GM12878 (cell line): ENCODE results near the gene SLX4IP.

Experiments used
- ATF3 ChIP-seq: IDR thresholded peaks from 2 replicates; pipeline ENCODE4 v1.6.1; 2011; ENCODE audit warnings: low read depth, mild to moderate bottlenecking, low read length, moderate library complexity, borderline replicate concordance; ENCODE audit errors: extremely low read depth
- CTCF ChIP-seq, 3 experiments: IDR thresholded peaks in 2 of 3; conservative IDR thresholded peaks in 1 of 3; 2 replicates each; pipeline ENCODE4 v1.5.1; 2011; ENCODE audit warnings: low read depth in 3 of 3, low read length in 3 of 3, mild to moderate bottlenecking in 3 of 3, control low read depth in 2 of 3, moderate library complexity in 2 of 3, inconsistent platforms in 1 of 3, mixed read lengths in 1 of 3; ENCODE audit not compliant: control insufficient read depth in 2 of 3, insufficient read depth in 1 of 3; ENCODE audit errors: extremely low read depth in 1 of 3
- FOXK2 ChIP-seq: fragments of 450-650 bp; IDR thresholded peaks from 2 replicates; pipeline ENCODE4 v1.6.1; 2017; ENCODE audit warnings: mild to moderate bottlenecking, moderate library complexity
- JUNB ChIP-seq: IDR thresholded peaks from 2 replicates; pipeline ENCODE4 v1.6.1; 2016; ENCODE audit warnings: antibody characterized with exemption, mild to moderate bottlenecking
- MTA2 ChIP-seq: fragments of 450-650 bp; IDR thresholded peaks from 2 replicates; pipeline ENCODE4 v1.6.1; 2016; ENCODE audit warnings: low read depth, mild to moderate bottlenecking, moderate library complexity
- POLR2AphosphoS2 ChIP-seq: IDR thresholded peaks from 2 replicates; pipeline ENCODE4 v1.6.1; 2011; ENCODE audit warnings: low read depth, mild to moderate bottlenecking, low read length, improper control_type of control experiment, moderate library complexity
- SKIL ChIP-seq: fragments of 450-650 bp; IDR thresholded peaks from 2 replicates; pipeline ENCODE4 v1.6.1; 2017; ENCODE audit warnings: mild to moderate bottlenecking, low read depth, inconsistent platforms; ENCODE audit not compliant: poor library complexity, severe bottlenecking
- SMC3 ChIP-seq: IDR thresholded peaks from 2 replicates; pipeline ENCODE4 v1.6.1; 2011; ENCODE audit warnings: low read length, improper control_type of control experiment, borderline replicate concordance

GRCh38 chr20:10478205-10478604 is 43.1 kb downstream of the SLX4IP start:
- TF ChIP-seq SKIL, result peak; percentile 73
- no peak for TF ChIP-seq SMC3
- TF ChIP-seq JUNB, result peak; percentile 90
- no peak for TF ChIP-seq POLR2AphosphoS2
- TF ChIP-seq MTA2, result no peak; the same call in none of the 2 replicates
- no peak for TF ChIP-seq CTCF (IDR thresholded peaks at IDR 0.05 in 2 of 3, conservative IDR thresholded peaks at IDR 0.05 in 1 of 3; ENCODE audit: control insufficient read depth in 2 of 3, extremely low read depth in 1 of 3, insufficient read depth in 1 of 3, low read depth in 3 of 3, low read length in 3 of 3)
- TF ChIP-seq FOXK2, result peak; percentile 65
- no peak for TF ChIP-seq ATF3
